Smooth muscle cell (in vitro differentiated cells): ENCODE results near the gene GPR18. TPM values are rescaled to one million over a fixed set of nuclear protein-coding genes. Genes with fewer than 3 reads are reported as not detected.
A peak's percentile ranks its signal among the peaks of the same experiment; 100 is the strongest.
"Not testable (repeated sequence)": the region's sequence is repeated elsewhere in the genome, so short reads cannot be mapped to it uniquely, and the experiment has no call there.

Source experiments
- DNase-seq: peaks from one replicate; lab custom pipeline; 2025; ENCODE audit not compliant: unreplicated experiment; lab: John Stamatoyannopoulos, UW
- H2AFZ ChIP-seq: fragments of 200-600 bp; sonication (generic); 2 replicates; pipeline ENCODE4 v1.6.0; 2016; ENCODE audit warnings: antibody characterized with exemption, low read depth, mild to moderate bottlenecking
- H3F3A ChIP-seq: fragments of 200-600 bp; sonication (generic); 2 replicates; pipeline ENCODE4 v1.6.0; 2017; ENCODE audit warnings: antibody characterized with exemption, low read depth
- H3K27ac ChIP-seq: fragments of 200-600 bp; sonication (generic); 2 replicates; pipeline ENCODE4 v1.5.1; 2016; ENCODE audit warnings: low read depth, mild to moderate bottlenecking
- H3K27me3 ChIP-seq: fragments of 200-600 bp; sonication (generic); 2 replicates; pipeline ENCODE4 v1.6.1; 2016; ENCODE audit warnings: low read depth, mild to moderate bottlenecking
- H3K36me3 ChIP-seq: fragments of 200-600 bp; sonication (generic); 2 replicates; pipeline ENCODE4 v1.5.1; 2016; ENCODE audit warnings: low read depth
- H3K4me1 ChIP-seq: fragments of 200-600 bp; sonication (generic); 2 replicates; pipeline ENCODE4 v1.5.1; 2016; ENCODE audit warnings: low read depth
- H3K4me2 ChIP-seq: fragments of 200-600 bp; sonication (generic); 2 replicates; pipeline ENCODE4 v1.6.0; 2016; ENCODE audit warnings: mild to moderate bottlenecking
- H3K4me3 ChIP-seq: fragments of 200-600 bp; sonication (generic); 2 replicates; pipeline ENCODE4 v1.5.1; 2016; ENCODE audit warnings: mild to moderate bottlenecking
- H3K79me2 ChIP-seq: fragments of 200-600 bp; sonication (generic); 2 replicates; pipeline ENCODE4 v1.6.0; 2016; ENCODE audit warnings: low read depth, mild to moderate bottlenecking
- H3K9ac ChIP-seq: fragments of 200-600 bp; sonication (generic); 2 replicates; pipeline ENCODE4 v1.6.0; 2016; ENCODE audit warnings: low read depth
- H3K9me3 ChIP-seq: fragments of 200-600 bp; sonication (generic); replicated peaks from 2 replicates; pipeline ENCODE4 v1.5.1; 2016; ENCODE audit warnings: low read depth
- H4K20me1 ChIP-seq: fragments of 200-600 bp; sonication (generic); 2 replicates; pipeline ENCODE4 v1.6.0; 2016; ENCODE audit warnings: low read depth
- CTCF ChIP-seq: fragments of 200-600 bp; sonication (generic); IDR thresholded peaks from 2 replicates; pipeline ENCODE4 v1.5.1; 2017; ENCODE audit warnings: borderline replicate concordance, mild to moderate bottlenecking, antibody characterized with exemption; ENCODE audit not compliant: insufficient read depth, poor library complexity, severe bottlenecking
- WGBS: methylation state at CpG from one replicate; pipeline ENCODE4 v1.1.7; 2016; ENCODE audit warnings: low lambda C conversion rate; 5-methylcytosine and 5-hydroxymethylcytosine counted together
- polyA plus RNA-seq: library from polyadenylated mRNA; unstranded; fragments of >200 nt; fragmentation: Nextera tagmentation; extraction: Ambion mirVana; gene quantifications from 2 replicates; pipeline ENCODE4 v1.2.1, GENCODE V29; 2016
- total RNA-seq: library from RNA; depleted of rRNA; stranded (reverse); fragments of >200 nt; gene quantifications from 2 replicates; pipeline ENCODE4 v1.2.3, GENCODE V29; 2014

GPR18 gene
- total and polyA plus RNA-seq, 2 experiments from 2014 or later: not detected

GRCh38 chr13:99250982-99251825 lies 7.0 kb downstream of the GPR18 start:
- no peak overlapping the region for H3K4me3 ChIP-seq

GRCh38 chr13:99249606-99250005 lies 8.6 kb downstream of the GPR18 start:
- not testable (repeated sequence) for DNase-seq, H3K79me2 ChIP-seq, H3K9ac ChIP-seq, H3F3A ChIP-seq, H3K4me1 ChIP-seq, H3K9me3 ChIP-seq, H3K4me3 ChIP-seq, H2AFZ ChIP-seq, H4K20me1 ChIP-seq, H3K27ac ChIP-seq, H3K36me3 ChIP-seq, H3K27me3 ChIP-seq, H3K4me2 ChIP-seq
- 85% methylated on average over 2 of the region's 2 CpGs for WGBS

More at GRCh38 chr13:99250982-99251825, 7.0 kb downstream of the GPR18 start:
- no peak for TF ChIP-seq CTCF
- Histone ChIP-seq H3K79me2 (no peaks in the 10 kb centered on the region), H3K4me1 (no peaks in the 10 kb centered on the region), H3K27me3 (no peaks in the 10 kb centered on the region), H3K4me2 (peak overlapping the region; percentile 17), H3K36me3 (no peaks in the 10 kb centered on the region), H3K9ac (no peak overlapping the region), H3F3A (no peaks in the 10 kb centered on the region), H3K9me3 (no peaks in the 10 kb centered on the region), H4K20me1 (peaks cover 5% of the 10 kb centered on the region), H2AFZ (no peak overlapping the region), H3K27ac (peak overlapping the region; percentile 28)
- 92% methylated on average over 5 of the region's 5 CpGs for WGBS
- DNase-seq: no peak

- H3K4me3 ChIP-seq, H3K27me3 ChIP-seq, H3K4me2 ChIP-seq, H3K27ac ChIP-seq, H3K9me3 ChIP-seq, DNase-seq, H3K36me3 ChIP-seq, H2AFZ ChIP-seq, H3F3A ChIP-seq, H3K79me2 ChIP-seq, H4K20me1 ChIP-seq, H3K4me1 ChIP-seq, H3K9ac ChIP-seq: not testable (repeated sequence)
- 87% methylated on average over 3 of the region's 3 CpGs for WGBS
These were observed 9.0 kb downstream of the GPR18 start for GRCh38 chr13:99249178-99249577.

- Histone ChIP-seq H3K27me3 (no peaks in the 10 kb centered on the region), H4K20me1 (no peaks in the 10 kb centered on the region), H3K9ac (no peak overlapping the region), H3F3A (no peaks in the 10 kb centered on the region), H3K36me3 (no peaks in the 10 kb centered on the region), H3K4me1 (no peaks in the 10 kb centered on the region), H3K4me2 (no peak overlapping the region), H3K79me2 (no peaks in the 10 kb centered on the region), H2AFZ (no peak overlapping the region), H3K4me3 (no peak overlapping the region), H3K9me3 (no peaks in the 10 kb centered on the region), H3K27ac (no peak overlapping the region)
- no peak for TF ChIP-seq CTCF
- DNase-seq: no peak
- 100% methylated on average over 1 of the region's 1 CpG for WGBS
These were observed 12.1 kb downstream of the GPR18 start for GRCh38 chr13:99246100-99246499.
